Measurements from ENCODE around the gene KRTAP9-9.

KRTAP9-9 gene

DNA sequence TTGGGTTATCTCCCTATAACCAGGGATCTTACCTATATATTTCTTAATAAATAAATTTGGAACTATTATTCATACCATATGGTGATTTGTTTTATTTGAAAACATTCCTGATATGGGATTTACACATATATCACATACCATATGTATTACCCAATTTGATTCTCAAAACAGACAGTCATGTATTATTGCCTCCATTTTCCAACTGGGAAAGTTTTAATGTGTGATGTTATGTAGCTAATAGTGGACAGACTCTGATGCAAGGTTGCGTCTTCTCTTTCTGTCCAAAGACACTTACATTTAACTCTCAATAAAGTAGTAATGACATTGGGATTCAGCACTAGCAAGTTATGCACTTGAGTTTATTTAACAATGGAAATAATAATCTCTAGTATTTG is 1.1 kb downstream of the KRTAP9-9 start:
- Histone ChIP-seq H3K79me1 (replicated peaks; ENCODE audit: low read length, poor library complexity, severe bottlenecking) (no peaks in the 10 kb centered on the region), H2BK15ac (ENCODE audit: low read depth, poor library complexity, severe bottlenecking) (no peak overlapping the region), H2BK120ac (ENCODE audit: low read depth, low read length) (no peak overlapping the region), H3K36me3 (ENCODE audit: control insufficient read depth in 1 of 2, insufficient read depth in 2 of 2, low read depth in 1 of 2, low read length in 2 of 2) (no peaks in the 10 kb centered on the region), H3K27ac (ENCODE audit: low read length, poor library complexity, severe bottlenecking) (no peak overlapping the region), H4K8ac (ENCODE audit: low read length) (no peak overlapping the region), H2BK12ac (ENCODE audit: low read length in 2 of 2) (no peak overlapping the region), H3K14ac (ENCODE audit: low read length in 2 of 2) (no peak overlapping the region), H3K18ac (ENCODE audit: low read depth in 1 of 2, low read length in 2 of 2) (no peak overlapping the region), H3K9ac (ENCODE audit: low read length) (no peak overlapping the region), H2BK5ac (ENCODE audit: low read depth, low read length, poor library complexity, severe bottlenecking) (no peak overlapping the region), H3K4ac (ENCODE audit: low read depth in 1 of 2, low read length in 2 of 2) (no peak overlapping the region), H4K91ac (ENCODE audit: low read length) (no peak overlapping the region), H3K23ac (ENCODE audit: low read length in 2 of 2) (no peak overlapping the region), H3K4me3 (ENCODE audit: insufficient read depth in 1 of 2, low read depth in 1 of 2, low read length in 2 of 2) (no peak overlapping the region), H3K4me1 (ENCODE audit: control insufficient read depth, insufficient read depth, low read depth, low read length) (no peaks in the 10 kb centered on the region), H2AFZ (ENCODE audit: low read depth, low read length) (no peak overlapping the region), H2AK5ac (ENCODE audit: low read length, severe bottlenecking) (no peak overlapping the region), H3K9me3 (ENCODE audit: control insufficient read depth, low read length) (no peaks in the 10 kb centered on the region), H3K27me3 (ENCODE audit: control insufficient read depth in 1 of 2, insufficient read depth in 1 of 2, low read length in 2 of 2) (no peaks in the 10 kb centered on the region), H3K4me2 (ENCODE audit: low read length, poor library complexity, severe bottlenecking) (no peak overlapping the region)
- WGBS: no CpG with 5 or more reads among the region's 1 CpG
- DNase-seq: no peak

- no peak overlapping the region for H3K18ac ChIP-seq (ENCODE audit: low read depth in 1 of 2, low read length in 2 of 2)
- no peak overlapping the region for H2AFZ ChIP-seq (ENCODE audit: low read depth, low read length)
- no peak overlapping the region for H2BK120ac ChIP-seq (ENCODE audit: low read depth, low read length)
- no peak overlapping the region for H4K8ac ChIP-seq (ENCODE audit: low read length)
- H2BK15ac ChIP-seq (ENCODE audit: low read depth, poor library complexity, severe bottlenecking): no peak overlapping the region
- H3K14ac ChIP-seq (ENCODE audit: low read length in 2 of 2): no peak overlapping the region
- no peaks in the 10 kb centered on the region for H3K79me1 ChIP-seq (replicated peaks; ENCODE audit: low read length, poor library complexity, severe bottlenecking)
- no peak overlapping the region for H3K27ac ChIP-seq (ENCODE audit: low read length, poor library complexity, severe bottlenecking)
- H2BK12ac ChIP-seq (ENCODE audit: low read length in 2 of 2): no peak overlapping the region
- H3K4ac ChIP-seq (ENCODE audit: low read depth in 1 of 2, low read length in 2 of 2): no peak overlapping the region
- H3K4me3 ChIP-seq (ENCODE audit: insufficient read depth in 1 of 2, low read depth in 1 of 2, low read length in 2 of 2): no peak overlapping the region
- H3K23ac ChIP-seq (ENCODE audit: low read length in 2 of 2): no peak overlapping the region
- no peak overlapping the region for H2AK5ac ChIP-seq (ENCODE audit: low read length, severe bottlenecking)
- H3K9me3 ChIP-seq (ENCODE audit: control insufficient read depth, low read length): no peaks in the 10 kb centered on the region
- no peak overlapping the region for H4K91ac ChIP-seq (ENCODE audit: low read length)
- no peaks in the 10 kb centered on the region for H3K36me3 ChIP-seq (ENCODE audit: control insufficient read depth in 1 of 2, insufficient read depth in 2 of 2, low read depth in 1 of 2, low read length in 2 of 2)
- H3K9ac ChIP-seq (ENCODE audit: low read length): no peak overlapping the region
- no peaks in the 10 kb centered on the region for H3K4me1 ChIP-seq (ENCODE audit: control insufficient read depth, insufficient read depth, low read depth, low read length)
- H3K27me3 ChIP-seq (ENCODE audit: control insufficient read depth in 1 of 2, insufficient read depth in 1 of 2, low read length in 2 of 2): peaks cover 0 to 8% of the 10 kb centered on the region in 2 experiments
- no peak overlapping the region for H3K4me2 ChIP-seq (ENCODE audit: low read length, poor library complexity, severe bottlenecking)
- no peak for DNase-seq
- H2BK5ac ChIP-seq (ENCODE audit: low read depth, low read length, poor library complexity, severe bottlenecking): no peak overlapping the region
Measured at GRCh38 chr17:41258406-41258805, 3.2 kb downstream of the KRTAP9-9 start.

DNA sequence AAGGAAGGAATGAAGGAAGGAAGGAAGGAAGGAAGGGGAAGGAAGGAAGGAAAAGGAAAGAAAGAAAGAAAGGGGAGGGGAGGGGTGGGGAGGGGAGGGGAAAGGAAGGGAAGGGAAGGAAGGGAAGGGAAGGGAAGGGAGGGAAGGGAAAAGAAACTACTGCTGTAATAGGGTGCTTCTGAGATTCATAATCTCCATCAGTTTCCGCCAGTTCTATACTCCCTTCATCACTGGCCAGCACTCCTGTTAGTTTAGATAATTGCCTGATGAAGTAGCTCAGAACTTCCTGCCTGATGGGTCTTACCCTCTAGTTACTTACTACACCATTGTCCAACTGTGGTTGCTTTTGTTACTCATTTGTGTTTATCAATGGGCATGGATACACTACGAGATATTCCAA is 8.0 kb downstream of the KRTAP9-9 start:
- H2AK5ac ChIP-seq (ENCODE audit: low read length, severe bottlenecking): no peak overlapping the region
- no peak overlapping the region for H3K9ac ChIP-seq (ENCODE audit: low read length)
- H2BK120ac ChIP-seq (ENCODE audit: low read depth, low read length): no peak overlapping the region
- no peak overlapping the region for H2BK5ac ChIP-seq (ENCODE audit: low read depth, low read length, poor library complexity, severe bottlenecking)
- no peak overlapping the region for H4K8ac ChIP-seq (ENCODE audit: low read length)
- H3K14ac ChIP-seq (ENCODE audit: low read length in 2 of 2): no peak overlapping the region
- no peak overlapping the region for H3K23ac ChIP-seq (ENCODE audit: low read length in 2 of 2)
- H2BK12ac ChIP-seq (ENCODE audit: low read length in 2 of 2): no peak overlapping the region
- H3K9me3 ChIP-seq (ENCODE audit: control insufficient read depth, low read length): no peaks in the 10 kb centered on the region
- peaks cover 0 to 22% of the 10 kb centered on the region in 2 experiments for H3K27me3 ChIP-seq (ENCODE audit: control insufficient read depth in 1 of 2, insufficient read depth in 1 of 2, low read length in 2 of 2)
- no peak overlapping the region for H4K91ac ChIP-seq (ENCODE audit: low read length)
- H2BK15ac ChIP-seq (ENCODE audit: low read depth, poor library complexity, severe bottlenecking): no peak overlapping the region
- no peak for DNase-seq
- H3K4me3 ChIP-seq (ENCODE audit: insufficient read depth in 1 of 2, low read depth in 1 of 2, low read length in 2 of 2): no peak overlapping the region
- no peak overlapping the region for H3K27ac ChIP-seq (ENCODE audit: low read length, poor library complexity, severe bottlenecking)
- WGBS: 59% methylated on average over 1 of the region's 2 CpGs
- no peak overlapping the region for H3K4me2 ChIP-seq (ENCODE audit: low read length, poor library complexity, severe bottlenecking)
- no peaks in the 10 kb centered on the region for H3K36me3 ChIP-seq (ENCODE audit: control insufficient read depth in 1 of 2, insufficient read depth in 2 of 2, low read depth in 1 of 2, low read length in 2 of 2)
- H3K4ac ChIP-seq (ENCODE audit: low read depth in 1 of 2, low read length in 2 of 2): no peak overlapping the region
- no peak overlapping the region for H3K18ac ChIP-seq (ENCODE audit: low read depth in 1 of 2, low read length in 2 of 2)
- no peaks in the 10 kb centered on the region for H3K4me1 ChIP-seq (ENCODE audit: control insufficient read depth, insufficient read depth, low read depth, low read length)
- H3K79me1 ChIP-seq (replicated peaks; ENCODE audit: low read length, poor library complexity, severe bottlenecking): no peaks in the 10 kb centered on the region
- H2AFZ ChIP-seq (ENCODE audit: low read depth, low read length): no peak overlapping the region

GRCh38 chr17:41264599-41264998 is 9.4 kb downstream of the KRTAP9-9 start:
- H3K4me1 ChIP-seq (ENCODE audit: control insufficient read depth, insufficient read depth, low read depth, low read length): no peaks in the 10 kb centered on the region
- H3K4me3 ChIP-seq (ENCODE audit: insufficient read depth in 1 of 2, low read depth in 1 of 2, low read length in 2 of 2): no peak overlapping the region
- H2BK15ac ChIP-seq (ENCODE audit: low read depth, poor library complexity, severe bottlenecking): no peak overlapping the region
- no peak overlapping the region for H3K27ac ChIP-seq (ENCODE audit: low read length, poor library complexity, severe bottlenecking)
- H2AK5ac ChIP-seq (ENCODE audit: low read length, severe bottlenecking): no peak overlapping the region
- H3K4me2 ChIP-seq (ENCODE audit: low read length, poor library complexity, severe bottlenecking): no peak overlapping the region
- 83% methylated on average over 2 of the region's 3 CpGs for WGBS
- no peak overlapping the region for H2AFZ ChIP-seq (ENCODE audit: low read depth, low read length)
- DNase-seq: no peak
- no peak overlapping the region for H3K4ac ChIP-seq (ENCODE audit: low read depth in 1 of 2, low read length in 2 of 2)
- H3K9ac ChIP-seq (ENCODE audit: low read length): no peak overlapping the region
- H2BK12ac ChIP-seq (ENCODE audit: low read length in 2 of 2): no peak overlapping the region
- no peak overlapping the region for H2BK5ac ChIP-seq (ENCODE audit: low read depth, low read length, poor library complexity, severe bottlenecking)
- H3K79me1 ChIP-seq (replicated peaks; ENCODE audit: low read length, poor library complexity, severe bottlenecking): no peaks in the 10 kb centered on the region
- H3K18ac ChIP-seq (ENCODE audit: low read depth in 1 of 2, low read length in 2 of 2): no peak overlapping the region
- H3K14ac ChIP-seq (ENCODE audit: low read length in 2 of 2): no peak overlapping the region
- no peak overlapping the region for H4K91ac ChIP-seq (ENCODE audit: low read length)
- no peaks in the 10 kb centered on the region for H3K9me3 ChIP-seq (ENCODE audit: control insufficient read depth, low read length)
- no peaks in the 10 kb centered on the region for H3K36me3 ChIP-seq (ENCODE audit: control insufficient read depth in 1 of 2, insufficient read depth in 2 of 2, low read depth in 1 of 2, low read length in 2 of 2)
- no peak overlapping the region for H2BK120ac ChIP-seq (ENCODE audit: low read depth, low read length)
- H3K23ac ChIP-seq (ENCODE audit: low read length in 2 of 2): no peak overlapping the region
- peaks cover 0 to 22% of the 10 kb centered on the region in 2 experiments for H3K27me3 ChIP-seq (ENCODE audit: control insufficient read depth in 1 of 2, insufficient read depth in 1 of 2, low read length in 2 of 2)
- H4K8ac ChIP-seq (ENCODE audit: low read length): no peak overlapping the region
